H9 (cell line): ENCODE results near the gene APLN. TPM values are rescaled to one million over a fixed set of nuclear protein-coding genes. Genes with fewer than 3 reads are reported as not detected.

Experiments
- DNase-seq: peaks from one replicate; pipeline ENCODE4 v3.0.0-alpha.2; 2017
- H2AFZ ChIP-seq: one replicate; pipeline ENCODE4 v1.6.1; 2013; ENCODE audit warnings: mild to moderate bottlenecking, low read length, control low read depth, moderate library complexity
- H2AK5ac ChIP-seq: 2 replicates; pipeline ENCODE4 v1.6.1; 2013; ENCODE audit warnings: low read length, control low read depth, mixed read lengths; ENCODE audit not compliant: insufficient read length
- H2BK120ac ChIP-seq: one replicate; pipeline ENCODE4 v1.6.1; 2013; ENCODE audit warnings: low read depth, mild to moderate bottlenecking, low read length, control low read depth, inconsistent platforms; ENCODE audit not compliant: poor library complexity, severe bottlenecking
- H2BK12ac ChIP-seq: 2 replicates; pipeline ENCODE4 v1.6.1; 2013; ENCODE audit warnings: low read length, control low read depth, mixed read lengths, low read depth; ENCODE audit not compliant: insufficient read length
- H2BK15ac ChIP-seq: 2 replicates; pipeline ENCODE4 v1.6.1; 2013; ENCODE audit warnings: low read depth, low read length, control low read depth
- H2BK20ac ChIP-seq: one replicate; pipeline ENCODE4 v1.6.1; 2013; ENCODE audit warnings: low read depth, mild to moderate bottlenecking, low read length, control low read depth, inconsistent platforms; ENCODE audit not compliant: poor library complexity, severe bottlenecking
- H2BK5ac ChIP-seq: 2 replicates; pipeline ENCODE4 v1.6.1; 2013; ENCODE audit warnings: low read length, control low read depth, mixed read lengths; ENCODE audit not compliant: insufficient read length
- H3K14ac ChIP-seq: 2 replicates; pipeline ENCODE4 v1.6.1; 2013; ENCODE audit warnings: low read length, control low read depth; ENCODE audit not compliant: insufficient read depth
- H3K18ac ChIP-seq: 2 replicates; pipeline ENCODE4 v1.6.1; 2013; ENCODE audit warnings: low read depth, mild to moderate bottlenecking, mixed read lengths, low read length, control low read depth; ENCODE audit not compliant: insufficient read length
- H3K23ac ChIP-seq: 2 replicates; pipeline ENCODE4 v1.6.1; 2013; ENCODE audit warnings: low read length, control low read depth, mixed read lengths, low read depth; ENCODE audit not compliant: insufficient read length
- H3K23me2 ChIP-seq: 2 replicates; pipeline ENCODE4 v1.6.1; 2013; ENCODE audit warnings: low read depth, mild to moderate bottlenecking, mixed read lengths, low read length, control low read depth; ENCODE audit not compliant: insufficient read length, poor library complexity, severe bottlenecking
- H3K27ac ChIP-seq: 2 replicates; pipeline ENCODE4 v1.5.1; 2013; ENCODE audit warnings: low read length, control low read depth, mixed read lengths, low read depth; ENCODE audit not compliant: insufficient read length
- H3K27me3 ChIP-seq: 2 replicates; pipeline ENCODE4 v1.6.1; 2013; ENCODE audit warnings: low read length, control low read depth, inconsistent platforms; ENCODE audit not compliant: insufficient read depth
- H3K4ac ChIP-seq: 2 replicates; pipeline ENCODE4 v1.6.1; 2013; ENCODE audit warnings: low read depth, mild to moderate bottlenecking, control low read depth, inconsistent platforms, low read length, moderate library complexity
- H3K4me1 ChIP-seq: 2 replicates; pipeline ENCODE4 v1.6.1; 2013; ENCODE audit warnings: low read length, control low read depth, inconsistent platforms; ENCODE audit not compliant: insufficient read depth
- H3K4me2 ChIP-seq: 2 replicates; pipeline ENCODE4 v1.6.1; 2013; ENCODE audit warnings: low read length, control low read depth, mixed read lengths; ENCODE audit not compliant: insufficient read length, insufficient read depth
- H3K56ac ChIP-seq: 2 replicates; pipeline ENCODE4 v1.6.1; 2013; ENCODE audit warnings: low read depth, mild to moderate bottlenecking, mixed read lengths, low read length, control low read depth; ENCODE audit not compliant: insufficient read length
- H3K79me1 ChIP-seq: 2 replicates; pipeline ENCODE4 v1.6.1; 2013; ENCODE audit warnings: low read depth, mild to moderate bottlenecking, moderate library complexity, low read length, control low read depth, inconsistent platforms; ENCODE audit not compliant: insufficient read depth, poor library complexity, severe bottlenecking
- H3K79me2 ChIP-seq: 2 replicates; pipeline ENCODE4 v1.6.1; 2013; ENCODE audit warnings: low read length, control low read depth, inconsistent platforms; ENCODE audit not compliant: insufficient read depth
- H3K9ac ChIP-seq: 2 replicates; pipeline ENCODE4 v1.6.1; 2013; ENCODE audit warnings: low read length, control low read depth, mixed read lengths; ENCODE audit not compliant: insufficient read length; ENCODE audit errors: extremely low read depth
- H3K9me3 ChIP-seq: one replicate; pipeline ENCODE4 v1.6.1; 2013; ENCODE audit warnings: low read depth, low read length, inconsistent platforms; ENCODE audit not compliant: control insufficient read depth
- H3T11ph ChIP-seq: one replicate; pipeline ENCODE4 v1.6.1; 2013; ENCODE audit warnings: mild to moderate bottlenecking, low read length, control low read depth, inconsistent platforms
- H4K20me1 ChIP-seq: one replicate; pipeline ENCODE4 v1.6.1; 2013; ENCODE audit not compliant: control insufficient read depth, insufficient read length, insufficient read depth
- H4K5ac ChIP-seq: 2 replicates; pipeline ENCODE4 v1.6.1; 2013; ENCODE audit warnings: low read depth, mild to moderate bottlenecking, mixed read lengths, low read length, control low read depth; ENCODE audit not compliant: insufficient read length
- H4K8ac ChIP-seq: replicated peaks from 2 replicates; pipeline ENCODE4 v1.6.1; 2013; ENCODE audit warnings: low read length, control low read depth, mixed read lengths, low read depth; ENCODE audit not compliant: insufficient read length
- H4K91ac ChIP-seq: 2 replicates; pipeline ENCODE4 v1.6.1; 2013; ENCODE audit warnings: low read depth, mild to moderate bottlenecking, moderate library complexity, mixed read lengths, low read length, control low read depth; ENCODE audit not compliant: insufficient read length
- H3K27ac Mint-ChIP-seq, 3 experiments: 2 replicates in 2 of 3; 3 replicates in 1 of 3; pipeline ENCODE4 v1.8.0; 2020 to 2021; ENCODE audit warnings: mixed read lengths in 3 of 3, mild to moderate bottlenecking in 1 of 3, moderate library complexity in 1 of 3
- H3K27me3 Mint-ChIP-seq: 2 replicates; pipeline ENCODE4 v1.8.0; 2021; ENCODE audit warnings: low read depth, mild to moderate bottlenecking, moderate library complexity, mixed read lengths
- H3K36me3 Mint-ChIP-seq, 3 experiments: 2 replicates in 2 of 3; 3 replicates in 1 of 3; pipeline ENCODE4 v1.8.0; 2020 to 2021; ENCODE audit warnings: low read depth in 3 of 3, mixed read lengths in 3 of 3; ENCODE audit not compliant: insufficient read depth in 1 of 3
- H3K4me1 Mint-ChIP-seq, 2 experiments: 2 replicates each; pipeline ENCODE4 v1.8.0; 2020; ENCODE audit warnings: mixed read lengths in 2 of 2
- H3K4me3 Mint-ChIP-seq, 2 experiments: 2 replicates in 1 of 2; 3 replicates in 1 of 2; pipeline ENCODE4 v1.8.0; 2020 to 2021; ENCODE audit warnings: mild to moderate bottlenecking in 2 of 2, mixed read lengths in 2 of 2, moderate library complexity in 1 of 2
- H3K9me3 Mint-ChIP-seq, 2 experiments: 2 replicates in 1 of 2; 3 replicates in 1 of 2; pipeline ENCODE4 v1.8.0; 2020; ENCODE audit warnings: mild to moderate bottlenecking in 2 of 2, mixed read lengths in 2 of 2, moderate library complexity in 1 of 2
- WGBS: extraction: QIAGEN DNeasy Blood & Tissue Kit; methylation state at CpG from one replicate; pipeline ENCODE4 v1.1.7; 2013; ENCODE audit warnings: missing lambda C conversion rate, low lambda C conversion rate, mixed read lengths; ENCODE audit not compliant: insufficient read length; ENCODE audit errors: extremely low coverage; 5-methylcytosine and 5-hydroxymethylcytosine counted together
- total RNA-seq: library from RNA; stranded (reverse); gene quantifications from 2 replicates; pipeline ENCODE4 v1.2.1, GENCODE V29; 2021
- TF ChIP-seq, protein P1 (sequence below): fragments of 200-600 bp; sonication (generic); conservative IDR thresholded peaks from 3 replicates; pipeline ENCODE4 v1.8.0; 2021; ENCODE audit warnings: antibody characterized with exemption, mild to moderate bottlenecking

The APLN gene
- total RNA-seq, 1 experiment from 2014 or later: 0.24 TPM

DNA sequence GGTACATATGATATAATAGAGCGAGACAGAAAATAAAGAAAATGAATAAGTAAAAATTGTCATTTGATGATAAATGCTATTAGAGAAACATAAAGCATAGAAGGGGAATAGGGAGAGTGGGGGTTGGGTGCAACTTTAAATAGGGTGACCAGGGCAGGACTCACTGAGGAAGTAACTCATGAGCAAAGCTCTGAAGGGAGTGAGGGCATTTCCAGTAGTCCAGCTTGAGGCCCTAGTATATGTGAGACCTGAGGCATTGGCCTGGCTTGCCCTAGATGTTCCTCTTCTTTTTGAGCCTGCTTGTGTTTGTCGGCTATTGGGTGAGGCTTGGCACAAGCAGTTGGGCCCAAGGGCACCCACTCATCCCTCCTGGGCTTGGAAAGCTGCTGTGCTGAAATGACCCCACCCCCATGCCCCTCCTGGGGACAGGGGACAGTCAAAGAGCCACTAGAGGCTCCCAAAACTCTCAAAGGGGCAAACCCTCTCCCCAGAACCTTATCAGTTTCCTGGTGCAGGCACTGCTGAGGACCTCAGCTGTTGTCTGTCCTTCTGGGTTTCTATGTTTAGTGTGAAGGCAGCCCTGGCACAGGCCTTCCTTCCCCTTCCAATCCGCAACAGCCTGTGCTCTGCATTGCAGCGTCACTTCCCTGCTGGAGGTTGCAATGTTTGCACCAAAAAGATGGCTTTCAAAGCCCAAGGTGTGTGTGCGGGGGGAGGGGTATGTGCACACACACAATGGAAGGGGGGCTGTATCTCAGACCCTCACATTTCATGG is 40.1 kb downstream of the APLN start:
- Histone ChIP-seq H2BK20ac (no peak overlapping the region), H3T11ph (no peak overlapping the region), H2BK15ac (no peak overlapping the region), H3K4me2 (no peak overlapping the region), H3K27ac (no peak overlapping the region), H3K23me2 (no peaks in the 10 kb centered on the region), H3K9me3 (peaks cover 7% of the 10 kb centered on the region), H3K79me1 (no peaks in the 10 kb centered on the region), H3K14ac (no peak overlapping the region), H3K27me3 (no peaks in the 10 kb centered on the region), H3K9ac (no peak overlapping the region), H4K20me1 (no peaks in the 10 kb centered on the region), H3K56ac (no peak overlapping the region), H4K91ac (no peak overlapping the region), H3K23ac (no peak overlapping the region), H2BK12ac (no peak overlapping the region), H2BK120ac (no peak overlapping the region), H2BK5ac (no peak overlapping the region), H3K4me1 (no peaks in the 10 kb centered on the region), H4K5ac (no peak overlapping the region), H3K4ac (no peak overlapping the region), H3K18ac (no peak overlapping the region), H2AFZ (no peak overlapping the region), H3K79me2 (no peaks in the 10 kb centered on the region), H2AK5ac (no peak overlapping the region), H4K8ac (no peak overlapping the region)
- no peak for DNase-seq
- Mint-ChIP-seq H3K36me3 (peaks cover 0 to 2% (median 0%) of the 10 kb centered on the region in 3 experiments; a peak in 1 of 7 replicates), H3K9me3 (peaks cover 0 to 21% of the 10 kb centered on the region in 2 experiments; a peak in 2 of 5 replicates), H3K27ac (no peak overlapping the region), H3K27me3 (peaks cover 7% of the 10 kb centered on the region), H3K4me3 (no peak overlapping the region), H3K4me1 (peaks cover 2 to 3% of the 10 kb centered on the region in 2 experiments; a peak in 1 of 4 replicates)
- no CpG with 5 or more reads among the region's 5 CpGs for WGBS
- TF ChIP-seq, protein P1, sequence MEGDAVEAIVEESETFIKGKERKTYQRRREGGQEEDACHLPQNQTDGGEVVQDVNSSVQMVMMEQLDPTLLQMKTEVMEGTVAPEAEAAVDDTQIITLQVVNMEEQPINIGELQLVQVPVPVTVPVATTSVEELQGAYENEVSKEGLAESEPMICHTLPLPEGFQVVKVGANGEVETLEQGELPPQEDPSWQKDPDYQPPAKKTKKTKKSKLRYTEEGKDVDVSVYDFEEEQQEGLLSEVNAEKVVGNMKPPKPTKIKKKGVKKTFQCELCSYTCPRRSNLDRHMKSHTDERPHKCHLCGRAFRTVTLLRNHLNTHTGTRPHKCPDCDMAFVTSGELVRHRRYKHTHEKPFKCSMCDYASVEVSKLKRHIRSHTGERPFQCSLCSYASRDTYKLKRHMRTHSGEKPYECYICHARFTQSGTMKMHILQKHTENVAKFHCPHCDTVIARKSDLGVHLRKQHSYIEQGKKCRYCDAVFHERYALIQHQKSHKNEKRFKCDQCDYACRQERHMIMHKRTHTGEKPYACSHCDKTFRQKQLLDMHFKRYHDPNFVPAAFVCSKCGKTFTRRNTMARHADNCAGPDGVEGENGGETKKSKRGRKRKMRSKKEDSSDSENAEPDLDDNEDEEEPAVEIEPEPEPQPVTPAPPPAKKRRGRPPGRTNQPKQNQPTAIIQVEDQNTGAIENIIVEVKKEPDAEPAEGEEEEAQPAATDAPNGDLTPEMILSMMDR: no peak
